Neural cell (in vitro differentiated cells): Measurements from ENCODE around the gene SMPD1. TPM values are rescaled to one million over a fixed set of nuclear protein-coding genes. Genes with fewer than 3 reads are reported as not detected.

Source experiments
- H2AFZ ChIP-seq: fragments of 200-600, 300-800 bp; sonication (generic), shearing (Covaris generic); 2 replicates; pipeline ENCODE4 v1.6.0; 2014; ENCODE audit warnings: low read depth, mild to moderate bottlenecking, antibody characterized with exemption, low read length, moderate library complexity
- H3F3A ChIP-seq: fragments of 200-600 bp; shearing (Covaris generic); 2 replicates; pipeline ENCODE4 v1.6.1; 2016; ENCODE audit warnings: mild to moderate bottlenecking, moderate library complexity, mixed read lengths, antibody characterized with exemption, low read length; ENCODE audit not compliant: insufficient read depth, poor library complexity, severe bottlenecking
- H3K27ac ChIP-seq: fragments of 200-600, 300-800 bp; sonication (generic), shearing (Covaris generic); 2 replicates; pipeline ENCODE4 v1.5.1; 2014; ENCODE audit warnings: mild to moderate bottlenecking, low read length, moderate library complexity
- H3K27me3 ChIP-seq: fragments of 300-800, 200-600 bp; sonication (generic), shearing (Covaris generic); 2 replicates; pipeline ENCODE4 v1.6.0; 2014; ENCODE audit warnings: mild to moderate bottlenecking, low read depth, low read length, moderate library complexity; ENCODE audit not compliant: insufficient read depth
- H3K36me3 ChIP-seq: fragments of 300-800, 200-600 bp; sonication (generic), shearing (Covaris generic); 2 replicates; pipeline ENCODE4 v1.5.1; 2014; ENCODE audit warnings: mild to moderate bottlenecking, antibody characterized with exemption, low read length, moderate library complexity; ENCODE audit not compliant: insufficient read depth
- H3K4me2 ChIP-seq: fragments of 300-800, 200-600 bp; sonication (generic), shearing (Covaris generic); 2 replicates; pipeline ENCODE4 v1.6.0; 2014; ENCODE audit warnings: mild to moderate bottlenecking, low read length
- H3K4me3 ChIP-seq: fragments of 300-800, 200-600 bp; sonication (generic), shearing (Covaris generic); 2 replicates; pipeline ENCODE4 v1.5.1; 2014; ENCODE audit warnings: mild to moderate bottlenecking, low read length, moderate library complexity
- H3K79me2 ChIP-seq: fragments of 200-600 bp; shearing (Covaris generic); replicated peaks from 2 replicates; pipeline ENCODE4 v1.6.0; 2014; ENCODE audit warnings: mild to moderate bottlenecking, low read length, moderate library complexity; ENCODE audit not compliant: insufficient read depth
- H3K9ac ChIP-seq: fragments of 300-800, 200-600 bp; sonication (generic), shearing (Covaris generic); 2 replicates; pipeline ENCODE4 v1.6.1; 2016; ENCODE audit warnings: mild to moderate bottlenecking, low read length, mixed read lengths
- H3K9me2 ChIP-seq: fragments of 200-600 bp; shearing (Covaris generic); 2 replicates; pipeline ENCODE4 v1.6.1; 2016; ENCODE audit warnings: mild to moderate bottlenecking, low read length, mixed read lengths; ENCODE audit not compliant: insufficient read depth
- H3K9me3 ChIP-seq: fragments of 200-600, 300-800 bp; sonication (generic), shearing (Covaris generic); 2 replicates; pipeline ENCODE4 v1.6.1; 2016; ENCODE audit warnings: mild to moderate bottlenecking, mixed run types, low read length, moderate library complexity, mixed read lengths
- H4K20me1 ChIP-seq: fragments of 200-600 bp; shearing (Covaris generic); 2 replicates; pipeline ENCODE4 v1.6.1; 2016; ENCODE audit warnings: mild to moderate bottlenecking, mixed run types; ENCODE audit not compliant: insufficient read depth
- CTCF ChIP-seq: fragments of 450-650 bp; IDR thresholded peaks from 2 replicates; pipeline ENCODE4 v1.5.1; 2014; ENCODE audit warnings: antibody characterized with exemption, mild to moderate bottlenecking, moderate library complexity; ENCODE audit not compliant: poor library complexity, severe bottlenecking
- EP300 ChIP-seq: fragments of 450-650 bp; conservative IDR thresholded peaks from 2 replicates; pipeline ENCODE4 v1.6.1; 2014; ENCODE audit warnings: antibody characterized with exemption, mild to moderate bottlenecking, moderate library complexity; ENCODE audit not compliant: poor library complexity, severe bottlenecking
- EZH2 ChIP-seq: fragments of 200-600, 300-800 bp; shearing (Covaris generic), sonication (generic); IDR thresholded peaks from 2 replicates; pipeline ENCODE4 v1.6.1; 2014; ENCODE audit warnings: antibody characterized with exemption, low read length, borderline replicate concordance, mild to moderate bottlenecking; ENCODE audit not compliant: insufficient read depth, poor library complexity, severe bottlenecking
- MXI1 ChIP-seq: fragments of 450-650 bp; conservative IDR thresholded peaks from 2 replicates; pipeline ENCODE4 v1.6.1; 2014; ENCODE audit warnings: antibody characterized with exemption, mild to moderate bottlenecking; ENCODE audit not compliant: poor library complexity, severe bottlenecking
- POLR2AphosphoS5 ChIP-seq: IDR thresholded peaks from 2 replicates; pipeline ENCODE4 v1.6.1; 2012
- RAD21 ChIP-seq: fragments of 450-650 bp; conservative IDR thresholded peaks from 2 replicates; pipeline ENCODE4 v1.6.1; 2014; ENCODE audit warnings: antibody characterized with exemption, mild to moderate bottlenecking, moderate library complexity
- REST ChIP-seq: IDR thresholded peaks from 2 replicates; pipeline ENCODE4 v1.6.1; 2012; ENCODE audit warnings: borderline replicate concordance
- SMC3 ChIP-seq: fragments of 450-650 bp; conservative IDR thresholded peaks from 2 replicates; pipeline ENCODE4 v1.6.1; 2014; ENCODE audit warnings: antibody characterized with exemption, mild to moderate bottlenecking, moderate library complexity; ENCODE audit not compliant: poor library complexity
- TAF1 ChIP-seq: IDR thresholded peaks from 2 replicates; pipeline ENCODE4 v1.6.1; 2012; ENCODE audit warnings: low read depth
- polyA plus RNA-seq: library from polyadenylated mRNA; depleted of rRNA; stranded (reverse); fragments of >200 nt; gene quantifications from 2 replicates; pipeline ENCODE4 v1.2.3, GENCODE V29; 2014

SMPD1 gene
- polyA plus RNA-seq, 1 donor from 2014 or later = 30.0 TPM

GRCh38 chr11:6400431-6401345 lies 10.4 kb downstream of the SMPD1 start:
- Histone ChIP-seq H3K4me2 (no peak overlapping the region), H3K79me2 (peaks cover 29% of the 10 kb centered on the region), H2AFZ (no peak overlapping the region), H3K27ac (no peak overlapping the region), H3K27me3 (no peaks in the 10 kb centered on the region), H3K9ac (no peak overlapping the region), H3K36me3 (no peaks in the 10 kb centered on the region), H4K20me1 (no peaks in the 10 kb centered on the region), H3K9me2 (no peaks in the 10 kb centered on the region), H3K9me3 (no peaks in the 10 kb centered on the region), H3K4me3 (no peak overlapping the region), H3F3A (no peaks in the 10 kb centered on the region)
- TF ChIP-seq EP300 = no peak
- TF ChIP-seq REST = no peak
- no peak for TF ChIP-seq TAF1
- no peak for TF ChIP-seq POLR2AphosphoS5
- TF ChIP-seq CTCF = no peak
- TF ChIP-seq MXI1 = no peak
- TF ChIP-seq SMC3 = no peak

GRCh38 chr11:6401464-6401863 lies 11.2 kb downstream of the SMPD1 start:
- Histone ChIP-seq H3K9me3 (no peaks in the 10 kb centered on the region), H3K79me2 (peaks cover 30% of the 10 kb centered on the region), H3K4me3 (no peak overlapping the region), H3K27me3 (no peaks in the 10 kb centered on the region), H3K9me2 (no peaks in the 10 kb centered on the region), H3K36me3 (no peaks in the 10 kb centered on the region), H4K20me1 (no peaks in the 10 kb centered on the region), H2AFZ (no peak overlapping the region), H3K4me2 (no peak overlapping the region), H3K9ac (no peak overlapping the region), H3K27ac (no peak overlapping the region), H3F3A (no peaks in the 10 kb centered on the region)
- TF ChIP-seq EP300 = no peak
- TF ChIP-seq TAF1 = no peak
- TF ChIP-seq POLR2AphosphoS5 = no peak
- no peak for TF ChIP-seq EZH2
- TF ChIP-seq RAD21 = no peak
- no peak for TF ChIP-seq REST
- no peak for TF ChIP-seq MXI1
